Activated naive CD8-positive, alpha-beta T cell (primary cell): Measurements from ENCODE around the gene SPTBN1.

Experiments used
- H3K27ac Mint-ChIP-seq: one replicate; pipeline ENCODE4 v1.8.0; 2021; ENCODE audit warnings: mixed read lengths
- H3K27me3 Mint-ChIP-seq: one replicate; pipeline ENCODE4 v1.8.0; 2021; ENCODE audit warnings: mixed read lengths
- H3K36me3 Mint-ChIP-seq: one replicate; pipeline ENCODE4 v1.8.0; 2021; ENCODE audit warnings: mixed read lengths
- H3K4me1 Mint-ChIP-seq: one replicate; pipeline ENCODE4 v1.8.0; 2021; ENCODE audit warnings: low read depth, mixed read lengths
- H3K4me3 Mint-ChIP-seq: one replicate; pipeline ENCODE4 v1.8.0; 2021; ENCODE audit warnings: mild to moderate bottlenecking, mixed read lengths
- H3K9me3 Mint-ChIP-seq: one replicate; pipeline ENCODE4 v1.8.0; 2021; ENCODE audit warnings: low read depth, mixed read lengths

The SPTBN1 gene

GRCh38 chr2:54446625-54447024, 9.5 kb upstream of the SPTBN1 start:
- Mint-ChIP-seq H3K36me3 (no peaks in the 10 kb centered on the region), H3K27ac (no peak overlapping the region), H3K27me3 (no peaks in the 10 kb centered on the region), H3K9me3 (no peaks in the 10 kb centered on the region), H3K4me3 (no peak overlapping the region), H3K4me1 (no peaks in the 10 kb centered on the region)

- H3K36me3 Mint-ChIP-seq, result no peaks in the 10 kb centered on the region
- peaks cover 30% of the 10 kb centered on the region for H3K27me3 Mint-ChIP-seq
- no peak overlapping the region for H3K27ac Mint-ChIP-seq
- no peaks in the 10 kb centered on the region for H3K9me3 Mint-ChIP-seq
- H3K4me1 Mint-ChIP-seq, result peaks cover 13% of the 10 kb centered on the region
- H3K4me3 Mint-ChIP-seq, result peak overlapping the region; percentile 62
These were observed 1.5 kb upstream of the SPTBN1 start for GRCh38 chr2:54454548-54455130.

- peaks cover 33% of the 10 kb centered on the region for H3K27me3 Mint-ChIP-seq
- H3K4me1 Mint-ChIP-seq, result peaks cover 13% of the 10 kb centered on the region
- H3K27ac Mint-ChIP-seq, result no peak overlapping the region
- peak overlapping the region; percentile 62 for H3K4me3 Mint-ChIP-seq
- no peaks in the 10 kb centered on the region for H3K9me3 Mint-ChIP-seq
- H3K36me3 Mint-ChIP-seq, result no peaks in the 10 kb centered on the region
These were observed 980 bp upstream of the SPTBN1 start for GRCh38 chr2:54455131-54455562.

- peaks cover 13% of the 10 kb centered on the region for H3K4me1 Mint-ChIP-seq
- H3K27ac Mint-ChIP-seq, result no peak overlapping the region
- no peak overlapping the region for H3K4me3 Mint-ChIP-seq
- H3K9me3 Mint-ChIP-seq, result no peaks in the 10 kb centered on the region
- peaks cover 37% of the 10 kb centered on the region for H3K27me3 Mint-ChIP-seq
- no peaks in the 10 kb centered on the region for H3K36me3 Mint-ChIP-seq
These were observed 160 bp downstream of the SPTBN1 start for GRCh38 chr2:54456362-54456611.

- Mint-ChIP-seq H3K36me3 (no peaks in the 10 kb centered on the region), H3K27me3 (peaks cover 39% of the 10 kb centered on the region), H3K9me3 (no peaks in the 10 kb centered on the region), H3K4me3 (peak overlapping the region; percentile 90), H3K4me1 (peaks cover 13% of the 10 kb centered on the region), H3K27ac (no peak overlapping the region)
These were observed 640 bp downstream of the SPTBN1 start for GRCh38 chr2:54456612-54457322.

GRCh38 chr2:54457323-54458023, 1.3 kb downstream of the SPTBN1 start:
- peaks cover 13% of the 10 kb centered on the region for H3K4me1 Mint-ChIP-seq
- peaks cover 39% of the 10 kb centered on the region for H3K27me3 Mint-ChIP-seq
- no peaks in the 10 kb centered on the region for H3K9me3 Mint-ChIP-seq
- no peaks in the 10 kb centered on the region for H3K36me3 Mint-ChIP-seq
- H3K4me3 Mint-ChIP-seq, result peak overlapping the region; percentile 90
- no peak overlapping the region for H3K27ac Mint-ChIP-seq

- Mint-ChIP-seq H3K27me3 (peaks cover 42% of the 10 kb centered on the region), H3K4me3 (no peak overlapping the region), H3K4me1 (peaks cover 13% of the 10 kb centered on the region), H3K9me3 (no peaks in the 10 kb centered on the region), H3K27ac (no peak overlapping the region), H3K36me3 (no peaks in the 10 kb centered on the region)
These were observed 2.9 kb downstream of the SPTBN1 start for GRCh38 chr2:54459037-54459441.

- Mint-ChIP-seq H3K27me3 (peaks cover 36% of the 10 kb centered on the region), H3K4me3 (no peak overlapping the region), H3K4me1 (peaks cover 7% of the 10 kb centered on the region), H3K27ac (no peak overlapping the region), H3K36me3 (no peaks in the 10 kb centered on the region), H3K9me3 (no peaks in the 10 kb centered on the region)
These were observed 5.1 kb downstream of the SPTBN1 start for GRCh38 chr2:54461261-54461660.

GRCh38 chr2:54464341-54464740, 8.2 kb downstream of the SPTBN1 start:
- H3K9me3 Mint-ChIP-seq, result no peaks in the 10 kb centered on the region
- no peak overlapping the region for H3K4me3 Mint-ChIP-seq
- H3K27me3 Mint-ChIP-seq, result peaks cover 24% of the 10 kb centered on the region
- no peak overlapping the region for H3K27ac Mint-ChIP-seq
- no peaks in the 10 kb centered on the region for H3K4me1 Mint-ChIP-seq
- H3K36me3 Mint-ChIP-seq, result no peaks in the 10 kb centered on the region

- no peaks in the 10 kb centered on the region for H3K36me3 Mint-ChIP-seq
- no peaks in the 10 kb centered on the region for H3K9me3 Mint-ChIP-seq
These were observed 9.0 kb downstream of the SPTBN1 start for GRCh38 chr2:54465143-54465542.

GRCh38 chr2:54466870-54467269, 10.7 kb downstream of the SPTBN1 start:
- H3K36me3 Mint-ChIP-seq, result peaks cover 3% of the 10 kb centered on the region
- H3K9me3 Mint-ChIP-seq, result no peaks in the 10 kb centered on the region
- H3K27ac Mint-ChIP-seq, result no peak overlapping the region
- H3K4me3 Mint-ChIP-seq, result no peak overlapping the region
- no peaks in the 10 kb centered on the region for H3K4me1 Mint-ChIP-seq
- peaks cover 15% of the 10 kb centered on the region for H3K27me3 Mint-ChIP-seq

More at GRCh38 chr2:54465143-54465542, 9.0 kb downstream of the SPTBN1 start:
- no peak overlapping the region for H3K27ac Mint-ChIP-seq
- peaks cover 21% of the 10 kb centered on the region for H3K27me3 Mint-ChIP-seq
- no peak overlapping the region for H3K4me3 Mint-ChIP-seq
- no peaks in the 10 kb centered on the region for H3K4me1 Mint-ChIP-seq

GRCh38 chr2:54468673-54469072, 12.5 kb downstream of the SPTBN1 start:
- H3K9me3 Mint-ChIP-seq, result no peaks in the 10 kb centered on the region
- peaks cover 3% of the 10 kb centered on the region for H3K36me3 Mint-ChIP-seq
- H3K27me3 Mint-ChIP-seq, result peaks cover 9% of the 10 kb centered on the region
- no peak overlapping the region for H3K4me3 Mint-ChIP-seq
- H3K4me1 Mint-ChIP-seq, result no peaks in the 10 kb centered on the region
- H3K27ac Mint-ChIP-seq, result no peak overlapping the region

- Mint-ChIP-seq H3K27me3 (peaks cover 5% of the 10 kb centered on the region), H3K36me3 (peaks cover 3% of the 10 kb centered on the region), H3K27ac (no peak overlapping the region), H3K9me3 (no peaks in the 10 kb centered on the region), H3K4me1 (no peaks in the 10 kb centered on the region), H3K4me3 (no peak overlapping the region)
These were observed 13.4 kb downstream of the SPTBN1 start for GRCh38 chr2:54469484-54470053.

GRCh38 chr2:54470266-54470938, 14.3 kb downstream of the SPTBN1 start:
- H3K27me3 Mint-ChIP-seq, result peaks cover 5% of the 10 kb centered on the region
- H3K4me3 Mint-ChIP-seq, result no peak overlapping the region
- no peak overlapping the region for H3K27ac Mint-ChIP-seq
- no peaks in the 10 kb centered on the region for H3K9me3 Mint-ChIP-seq
- no peaks in the 10 kb centered on the region for H3K4me1 Mint-ChIP-seq
- peaks cover 3% of the 10 kb centered on the region for H3K36me3 Mint-ChIP-seq

- Mint-ChIP-seq H3K36me3 (peaks cover 3% of the 10 kb centered on the region), H3K9me3 (no peaks in the 10 kb centered on the region), H3K27ac (no peak overlapping the region), H3K27me3 (peaks cover 5% of the 10 kb centered on the region), H3K4me3 (no peak overlapping the region), H3K4me1 (no peaks in the 10 kb centered on the region)
These were observed 15.1 kb downstream of the SPTBN1 start for GRCh38 chr2:54471221-54471711.
